MM.1S (cell line): ENCODE results near the gene SDC3.

Source experiments
- DNase-seq: peaks from one replicate; pipeline ENCODE4 v3.0.0-alpha.2; 2015
- H2AFZ ChIP-seq: fragments of 300-600 bp; sonication (generic); 2 replicates; pipeline ENCODE4 v1.6.0; 2016; ENCODE audit warnings: antibody characterized with exemption, low read length
- H3F3A ChIP-seq: fragments of 300-600 bp; sonication (generic); 2 replicates; pipeline ENCODE4 v1.6.1; 2016; ENCODE audit warnings: mild to moderate bottlenecking, antibody characterized with exemption, low read length, moderate library complexity, mixed read lengths; ENCODE audit not compliant: insufficient read depth
- H3K27ac ChIP-seq: fragments of 300-600 bp; sonication (generic); 2 replicates; pipeline ENCODE4 v1.5.1; 2016; ENCODE audit warnings: mild to moderate bottlenecking, low read length
- H3K27me3 ChIP-seq: fragments of 300-600 bp; sonication (generic); replicated peaks from 2 replicates; pipeline ENCODE4 v1.6.0; 2016; ENCODE audit warnings: low read length; ENCODE audit not compliant: insufficient read depth
- H3K36me3 ChIP-seq: fragments of 300-600 bp; sonication (generic); replicated peaks from 2 replicates; pipeline ENCODE4 v1.6.1; 2016; ENCODE audit warnings: mild to moderate bottlenecking, low read length, mixed read lengths; ENCODE audit not compliant: insufficient read depth
- H3K4me1 ChIP-seq: fragments of 300-600 bp; sonication (generic); 2 replicates; pipeline ENCODE4 v1.6.1; 2016; ENCODE audit warnings: low read length, mixed read lengths
- H3K4me2 ChIP-seq: fragments of 300-600 bp; sonication (generic); 2 replicates; pipeline ENCODE4 v1.6.0; 2016; ENCODE audit warnings: low read depth, low read length
- H3K4me3 ChIP-seq: fragments of 300-600 bp; sonication (generic); 2 replicates; pipeline ENCODE4 v1.5.1; 2016; ENCODE audit warnings: low read length, mixed read lengths
- H3K79me2 ChIP-seq: fragments of 300-600 bp; sonication (generic); 2 replicates; pipeline ENCODE4 v1.6.1; 2016; ENCODE audit warnings: mixed run types, low read length, mixed read lengths
- H3K9ac ChIP-seq: fragments of 300-600 bp; sonication (generic); 2 replicates; pipeline ENCODE4 v1.6.1; 2016; ENCODE audit warnings: low read length, mixed read lengths
- H3K9me2 ChIP-seq: fragments of 300-600 bp; sonication (generic); replicated peaks from 2 replicates; pipeline ENCODE4 v1.6.1; 2016; ENCODE audit warnings: mild to moderate bottlenecking, low read length, mixed read lengths; ENCODE audit not compliant: insufficient read depth
- H3K9me3 ChIP-seq: fragments of 300-600 bp; sonication (generic); replicated peaks from 2 replicates; pipeline ENCODE4 v1.6.1; 2016; ENCODE audit warnings: mild to moderate bottlenecking, low read length, mixed read lengths; ENCODE audit not compliant: insufficient read depth
- H4K20me1 ChIP-seq: fragments of 300-600 bp; sonication (generic); 2 replicates; pipeline ENCODE4 v1.6.1; 2016; ENCODE audit warnings: mild to moderate bottlenecking, low read length, moderate library complexity, mixed read lengths; ENCODE audit not compliant: insufficient read depth
- CTCF ChIP-seq: fragments of 300-600 bp; sonication (generic); IDR thresholded peaks from 2 replicates; pipeline ENCODE4 v1.5.1; 2016; ENCODE audit warnings: antibody characterized with exemption, low read length, mixed read lengths
- EZH2 ChIP-seq: fragments of 300-600 bp; sonication (generic); optimal IDR thresholded peaks from 2 replicates; pipeline ENCODE3; 2017; ENCODE audit warnings: low read depth, mild to moderate bottlenecking, antibody characterized with exemption, low read length, mixed read lengths
- EZH2phosphoT487 ChIP-seq: fragments of 300-600 bp; sonication (generic); IDR thresholded peaks from 2 replicates; pipeline ENCODE4 v1.6.1; 2018; ENCODE audit warnings: antibody characterized with exemption, low read length

Gene SDC3

GRCh38 chr1:30904962-30905335, 3.6 kb downstream of the SDC3 start:
- Histone ChIP-seq H3K9me2 (no peaks in the 10 kb centered on the region), H3K9me3 (no peaks in the 10 kb centered on the region), H4K20me1 (no peaks in the 10 kb centered on the region), H3K4me1 (no peaks in the 10 kb centered on the region), H3K9ac (no peak overlapping the region), H3K27ac (no peak overlapping the region), H3K79me2 (no peaks in the 10 kb centered on the region), H3K4me3 (no peak overlapping the region), H3K27me3 (peaks cover 31% of the 10 kb centered on the region), H2AFZ (no peak overlapping the region), H3K4me2 (no peak overlapping the region), H3K36me3 (no peaks in the 10 kb centered on the region), H3F3A (no peaks in the 10 kb centered on the region)
- no peak for DNase-seq
- TF ChIP-seq CTCF (no peak), EZH2phosphoT487 (no peak)

- Histone ChIP-seq H4K20me1 (no peaks in the 10 kb centered on the region), H3K9ac (no peak overlapping the region), H3K27me3 (peaks cover 26% of the 10 kb centered on the region), H3K9me2 (no peaks in the 10 kb centered on the region), H2AFZ (no peak overlapping the region), H3K4me1 (no peaks in the 10 kb centered on the region), H3K4me2 (no peak overlapping the region), H3K79me2 (no peaks in the 10 kb centered on the region), H3F3A (no peaks in the 10 kb centered on the region), H3K27ac (no peak overlapping the region), H3K9me3 (no peaks in the 10 kb centered on the region), H3K36me3 (no peaks in the 10 kb centered on the region), H3K4me3 (no peak overlapping the region)
- no peak for DNase-seq
- no peak for TF ChIP-seq EZH2phosphoT487
- TF ChIP-seq CTCF, result no peak
- no peak for TF ChIP-seq EZH2
Observed at GRCh38 chr1:30904191-30904961, 4.2 kb downstream of the SDC3 start.

- Histone ChIP-seq H3K79me2 (no peaks in the 10 kb centered on the region), H3K27me3 (peaks cover 20% of the 10 kb centered on the region), H3K36me3 (no peaks in the 10 kb centered on the region), H3K9me3 (no peaks in the 10 kb centered on the region), H3K4me3 (no peak overlapping the region), H3K4me1 (no peaks in the 10 kb centered on the region), H3F3A (no peaks in the 10 kb centered on the region), H3K27ac (no peak overlapping the region), H4K20me1 (no peaks in the 10 kb centered on the region), H2AFZ (no peak overlapping the region), H3K9ac (no peak overlapping the region), H3K4me2 (no peak overlapping the region), H3K9me2 (no peaks in the 10 kb centered on the region)
- no peak for DNase-seq
- TF ChIP-seq CTCF, result no peak
- TF ChIP-seq EZH2, result no peak
- no peak for TF ChIP-seq EZH2phosphoT487
Observed at GRCh38 chr1:30903343-30904034, 5.1 kb downstream of the SDC3 start.
